Type B pancreatic cell (in vitro differentiated cells): ENCODE data around the gene SLC9A8. TPM values are rescaled to one million over a fixed set of nuclear protein-coding genes. Genes with fewer than 3 reads are reported as not detected.

Experiments
- DNase-seq: peaks from one replicate; pipeline ENCODE4 v3.0.0; 2021; ENCODE audit warnings: mixed read lengths; ENCODE audit not compliant: unreplicated experiment; ENCODE audit errors: extremely low spot score
- H3K27ac Mint-ChIP-seq: 2 replicates; pipeline ENCODE4 v1.8.0; 2021; ENCODE audit warnings: mild to moderate bottlenecking, mixed read lengths
- H3K27me3 Mint-ChIP-seq: 2 replicates; pipeline ENCODE4 v1.8.0; 2021; ENCODE audit warnings: mixed read lengths
- H3K36me3 Mint-ChIP-seq: 2 replicates; pipeline ENCODE4 v1.8.0; 2021; ENCODE audit warnings: mixed read lengths
- H3K4me1 Mint-ChIP-seq: one replicate; pipeline ENCODE4 v1.8.0; 2021; ENCODE audit warnings: mixed read lengths; ENCODE audit not compliant: unreplicated experiment
- H3K4me3 Mint-ChIP-seq: 2 replicates; pipeline ENCODE4 v1.8.0; 2021; ENCODE audit warnings: mild to moderate bottlenecking, mixed read lengths
- H3K9me3 Mint-ChIP-seq: 2 replicates; pipeline ENCODE4 v1.8.0; 2021; ENCODE audit warnings: mixed read lengths
- total RNA-seq: library from RNA; stranded (reverse); gene quantifications from 2 replicates; pipeline ENCODE4 v1.2.1, GENCODE V29; 2021; ENCODE audit warnings: low replicate concordance
- TF ChIP-seq, protein P1 (sequence below): fragments of 200-600 bp; sonication (generic); conservative IDR thresholded peaks from 2 replicates; pipeline ENCODE4 v1.5.0; 2021; ENCODE audit warnings: antibody characterized with exemption, mild to moderate bottlenecking

SLC9A8 gene
- total RNA-seq, 1 donor from 2014 or later, result 8.6 TPM

DNA sequence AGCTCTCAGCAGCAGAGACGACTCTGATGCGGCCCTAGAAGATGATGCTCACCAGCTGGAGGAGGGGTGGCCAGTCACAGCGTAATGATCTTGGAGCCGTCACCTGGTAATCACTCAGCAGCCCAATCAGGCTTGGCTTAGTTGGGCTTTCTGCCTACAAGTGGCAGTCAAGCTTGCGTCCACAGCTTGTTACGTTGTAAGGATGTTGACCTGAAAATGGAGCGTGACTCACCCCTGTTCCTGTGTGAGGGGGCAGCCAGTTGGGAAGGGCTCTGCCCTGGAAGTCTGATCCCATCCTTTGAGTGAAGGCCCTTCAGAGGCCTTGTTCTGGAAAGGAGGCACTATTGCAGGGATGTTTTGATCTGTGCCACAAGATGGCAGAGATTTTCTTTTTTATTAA lies 52.9 kb downstream of the SLC9A8 start:
- no peak for DNase-seq
- H3K9me3 Mint-ChIP-seq, result no peaks in the 10 kb centered on the region
- no peak overlapping the region for H3K27ac Mint-ChIP-seq
- H3K4me3 Mint-ChIP-seq, result no peak overlapping the region
- H3K36me3 Mint-ChIP-seq, result peaks cover 15% of the 10 kb centered on the region
- peaks cover 36% of the 10 kb centered on the region for H3K4me1 Mint-ChIP-seq
- H3K27me3 Mint-ChIP-seq, result no peaks in the 10 kb centered on the region
- TF ChIP-seq, protein P1, sequence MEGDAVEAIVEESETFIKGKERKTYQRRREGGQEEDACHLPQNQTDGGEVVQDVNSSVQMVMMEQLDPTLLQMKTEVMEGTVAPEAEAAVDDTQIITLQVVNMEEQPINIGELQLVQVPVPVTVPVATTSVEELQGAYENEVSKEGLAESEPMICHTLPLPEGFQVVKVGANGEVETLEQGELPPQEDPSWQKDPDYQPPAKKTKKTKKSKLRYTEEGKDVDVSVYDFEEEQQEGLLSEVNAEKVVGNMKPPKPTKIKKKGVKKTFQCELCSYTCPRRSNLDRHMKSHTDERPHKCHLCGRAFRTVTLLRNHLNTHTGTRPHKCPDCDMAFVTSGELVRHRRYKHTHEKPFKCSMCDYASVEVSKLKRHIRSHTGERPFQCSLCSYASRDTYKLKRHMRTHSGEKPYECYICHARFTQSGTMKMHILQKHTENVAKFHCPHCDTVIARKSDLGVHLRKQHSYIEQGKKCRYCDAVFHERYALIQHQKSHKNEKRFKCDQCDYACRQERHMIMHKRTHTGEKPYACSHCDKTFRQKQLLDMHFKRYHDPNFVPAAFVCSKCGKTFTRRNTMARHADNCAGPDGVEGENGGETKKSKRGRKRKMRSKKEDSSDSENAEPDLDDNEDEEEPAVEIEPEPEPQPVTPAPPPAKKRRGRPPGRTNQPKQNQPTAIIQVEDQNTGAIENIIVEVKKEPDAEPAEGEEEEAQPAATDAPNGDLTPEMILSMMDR, result no peak

DNA sequence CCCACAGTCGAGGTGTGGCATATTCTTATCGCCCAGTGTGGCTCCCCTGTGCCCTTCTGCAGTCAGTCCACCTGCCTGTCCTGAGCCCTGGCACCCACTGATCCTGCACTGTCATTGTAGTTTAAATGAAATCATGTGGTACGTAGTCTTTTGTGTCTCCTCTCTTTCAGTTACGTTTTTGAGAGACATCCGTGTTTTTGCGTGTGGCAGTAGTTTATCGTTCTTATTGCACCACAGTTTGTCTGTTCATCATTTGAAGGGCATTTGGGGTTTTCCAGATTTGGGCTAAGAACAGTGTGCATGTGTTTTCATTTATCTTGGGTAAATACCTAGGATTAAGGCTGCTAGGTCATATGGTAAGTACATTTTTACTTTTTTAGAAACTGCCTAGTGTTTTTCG lies 53.4 kb downstream of the SLC9A8 start:
- H3K27me3 Mint-ChIP-seq, result no peaks in the 10 kb centered on the region
- no peak overlapping the region for H3K4me3 Mint-ChIP-seq
- H3K36me3 Mint-ChIP-seq, result peaks cover 10% of the 10 kb centered on the region
- H3K27ac Mint-ChIP-seq, result no peak overlapping the region
- TF ChIP-seq, protein P1, result no peak
- H3K4me1 Mint-ChIP-seq, result peaks cover 32% of the 10 kb centered on the region
- no peaks in the 10 kb centered on the region for H3K9me3 Mint-ChIP-seq
- no peak for DNase-seq

DNA sequence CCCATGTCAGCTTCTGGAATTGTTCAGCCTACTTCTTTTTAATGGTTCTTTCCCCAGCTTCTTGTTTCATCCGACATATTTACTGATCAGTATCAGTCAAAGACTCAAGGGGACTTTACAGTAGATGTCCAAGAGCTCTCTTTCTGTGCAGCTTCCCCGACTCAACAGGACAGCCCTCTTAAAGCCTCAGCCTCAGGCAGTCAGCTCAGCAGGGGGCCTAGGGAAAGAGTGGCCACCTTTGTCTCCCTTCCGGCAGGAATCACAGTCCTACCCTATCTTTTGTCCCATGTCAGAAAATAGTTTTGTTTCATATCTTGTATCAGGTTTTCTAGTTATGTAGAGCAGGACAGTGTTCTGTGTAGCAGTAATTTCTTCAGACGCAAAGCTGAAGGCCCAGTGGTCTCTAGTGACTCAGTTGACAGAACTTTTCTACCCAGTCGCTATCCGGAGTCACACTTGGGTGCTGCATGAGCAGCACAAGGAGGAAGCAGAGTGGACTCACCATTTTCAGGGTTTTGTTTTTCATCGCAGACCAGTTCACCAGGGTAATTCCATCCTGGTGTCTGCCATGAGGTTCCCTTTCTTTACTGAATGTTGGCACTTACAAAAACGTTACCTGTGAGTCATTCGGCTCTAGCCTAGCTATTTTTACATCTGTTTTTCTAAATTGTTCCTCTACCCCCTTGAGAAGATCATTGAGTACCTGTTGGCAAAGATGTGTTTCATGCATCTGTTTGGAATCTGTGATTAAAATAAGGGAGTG lies 55.0 kb downstream of the SLC9A8 start:
- peaks cover 31% of the 10 kb centered on the region for H3K4me1 Mint-ChIP-seq
- no peaks in the 10 kb centered on the region for H3K27me3 Mint-ChIP-seq
- no peak for DNase-seq
- peaks cover 10% of the 10 kb centered on the region for H3K36me3 Mint-ChIP-seq
- TF ChIP-seq, protein P1, result no peak
- no peak overlapping the region for H3K4me3 Mint-ChIP-seq
- no peaks in the 10 kb centered on the region for H3K9me3 Mint-ChIP-seq
- no peak overlapping the region for H3K27ac Mint-ChIP-seq

DNA sequence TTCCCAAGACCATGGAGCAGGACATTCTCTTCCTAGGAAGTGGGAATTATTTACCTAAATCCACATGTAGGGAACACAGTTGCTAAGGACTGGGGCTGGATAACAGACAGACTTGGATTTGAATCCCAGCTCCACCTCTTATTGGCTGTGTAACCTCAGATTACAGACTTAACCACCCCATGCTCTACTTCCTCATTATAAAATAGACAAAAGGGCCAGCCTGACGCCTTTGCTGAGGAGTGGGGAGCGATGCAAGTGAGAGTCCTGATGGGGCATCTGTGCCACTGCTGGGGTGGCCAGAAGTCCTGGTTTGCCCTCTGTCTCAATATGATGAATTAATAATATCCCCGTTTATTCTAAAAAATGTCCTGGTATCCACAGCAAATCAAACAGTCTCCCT lies 55.9 kb downstream of the SLC9A8 start:
- Mint-ChIP-seq H3K27me3 (no peaks in the 10 kb centered on the region), H3K4me1 (peaks cover 31% of the 10 kb centered on the region), H3K27ac (no peak overlapping the region), H3K4me3 (no peak overlapping the region), H3K36me3 (peaks cover 10% of the 10 kb centered on the region), H3K9me3 (no peaks in the 10 kb centered on the region)
- no peak for DNase-seq
- TF ChIP-seq, protein P1, result no peak

DNA sequence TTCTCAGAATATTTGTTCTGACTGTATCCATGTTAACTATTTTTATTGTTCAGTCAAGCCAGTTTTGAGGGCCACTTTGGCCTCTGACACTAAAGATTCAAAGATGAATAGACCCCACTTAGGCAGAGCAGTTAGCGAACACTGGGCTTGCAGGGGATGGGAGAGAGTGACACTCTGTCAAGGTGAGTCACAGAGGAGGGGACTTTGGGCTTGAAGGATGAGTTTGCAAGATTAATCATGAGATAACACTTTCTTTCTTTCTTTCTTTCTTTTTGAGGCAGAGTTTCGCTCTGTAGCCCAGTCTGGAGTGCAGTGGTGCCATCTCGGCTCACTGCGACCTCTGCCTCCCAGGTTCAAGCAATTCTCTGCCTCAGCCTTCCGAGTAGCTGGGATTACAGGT lies 56.3 kb downstream of the SLC9A8 start:
- Mint-ChIP-seq H3K27ac (no peak overlapping the region), H3K36me3 (peaks cover 10% of the 10 kb centered on the region), H3K27me3 (no peaks in the 10 kb centered on the region), H3K4me1 (peaks cover 31% of the 10 kb centered on the region), H3K9me3 (no peaks in the 10 kb centered on the region), H3K4me3 (no peak overlapping the region)
- DNase-seq, result no peak
- TF ChIP-seq, protein P1, result no peak
